HG02571 (cell line): ENCODE data around the gene ELMOD3.
"Not testable (repeated sequence)": the region's sequence is repeated elsewhere in the genome, so short reads cannot be mapped to it uniquely, and the experiment has no call there.

ENCODE experiments used
- ATAC-seq: cut with Tn5 transposase; IDR thresholded peaks from one replicate; pipeline ENCODE4 v1.9.1; 2021; ENCODE audit warnings: mild to moderate bottlenecking, moderate library complexity; ENCODE audit not compliant: unreplicated experiment

Gene ELMOD3

DNA sequence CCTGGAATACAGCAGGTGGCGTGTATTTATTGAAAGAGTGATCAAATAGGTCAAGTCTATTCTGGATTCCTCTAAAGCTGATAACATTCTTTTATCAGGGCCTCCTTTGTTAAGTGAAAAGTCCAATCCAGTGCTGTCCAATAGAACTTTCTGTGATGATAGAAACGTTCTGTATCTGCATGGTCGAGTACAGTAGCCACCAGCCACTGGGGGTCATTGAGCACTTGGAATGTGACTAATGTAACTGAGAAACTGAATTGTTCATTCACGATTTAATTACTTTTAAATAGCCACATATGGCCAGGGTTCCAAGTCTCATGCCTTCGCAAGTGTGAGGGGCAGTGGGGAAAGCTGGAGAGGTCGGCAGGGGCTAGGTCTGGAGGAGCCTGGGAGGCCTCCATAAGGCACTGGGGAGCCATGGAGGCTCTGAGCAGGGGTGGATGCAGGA is 84.5 kb downstream of the ELMOD3 start:
- ATAC-seq = no peak

- ATAC-seq = not testable (repeated sequence)
Observed at GRCh38 chr2:85439569-85439968, 85.0 kb downstream of the ELMOD3 start.

GRCh38 chr2:85439986-85440385 is 85.4 kb downstream of the ELMOD3 start:
- no peak for ATAC-seq

GRCh38 chr2:85440729-85441128 is 86.2 kb downstream of the ELMOD3 start:
- ATAC-seq = no peak
